DMS153 (cell line): ENCODE results near the gene TMOD1.

ENCODE experiments used
- DNase-seq: peaks from one replicate; lab custom pipeline; 2025; lab: John Stamatoyannopoulos, UW

The TMOD1 gene

DNA sequence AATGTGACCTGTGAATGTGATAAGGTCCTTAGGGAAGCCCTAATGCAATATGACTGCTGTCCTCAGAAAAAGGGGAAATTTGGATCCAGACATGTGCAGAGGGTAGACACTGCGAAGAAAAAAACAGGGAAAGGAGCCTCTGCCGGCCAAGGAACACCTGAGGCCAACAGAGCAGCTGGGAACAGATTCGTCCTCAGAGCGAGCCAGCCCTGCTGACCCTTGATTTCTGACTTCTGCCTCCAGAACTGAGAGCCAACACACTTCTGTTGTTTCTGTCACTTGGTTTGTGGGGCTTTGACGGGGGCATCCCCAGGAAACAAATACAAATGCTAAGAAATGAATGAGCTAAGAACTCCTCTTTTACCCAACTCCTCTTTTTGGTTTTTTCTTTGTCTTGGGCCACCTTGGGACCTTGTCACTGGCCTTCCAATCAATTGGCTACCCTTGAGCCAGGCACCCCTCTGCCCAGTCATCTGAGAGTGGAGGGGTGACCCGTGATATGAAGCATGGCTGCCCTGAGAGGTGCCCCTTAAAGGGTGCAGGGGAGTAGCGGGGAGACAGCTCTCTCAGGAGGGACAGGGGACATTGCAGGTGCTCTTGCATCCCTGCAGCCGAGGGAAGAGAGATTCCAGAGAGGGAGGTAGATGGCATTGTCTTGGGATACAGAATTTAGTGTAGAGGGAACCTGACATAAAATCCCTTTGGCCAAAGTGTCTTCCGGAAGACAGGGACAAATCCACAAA lies 16.9 kb downstream of the TMOD1 start:
- no peak for DNase-seq

DNA sequence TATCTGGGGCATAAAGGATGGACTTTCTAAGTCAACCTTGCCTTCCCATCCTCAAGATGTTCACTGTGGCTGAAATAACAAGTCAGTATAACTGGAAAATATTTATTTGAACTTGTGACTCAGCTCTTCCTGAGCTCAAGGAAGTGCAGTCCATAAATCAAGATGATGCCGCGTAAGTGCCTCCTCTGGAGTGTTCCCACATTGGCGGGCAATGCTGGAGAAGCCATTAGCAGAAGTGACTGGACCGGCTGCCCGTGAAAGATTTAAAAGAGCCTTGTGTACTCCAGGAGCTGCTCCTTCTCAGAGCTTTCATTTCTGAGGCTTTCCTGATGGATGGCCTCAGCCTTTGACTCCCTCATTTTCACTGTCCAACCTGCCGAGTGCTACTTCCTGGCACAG lies 17.4 kb downstream of the TMOD1 start:
- DNase-seq: peak; percentile 81

DNA sequence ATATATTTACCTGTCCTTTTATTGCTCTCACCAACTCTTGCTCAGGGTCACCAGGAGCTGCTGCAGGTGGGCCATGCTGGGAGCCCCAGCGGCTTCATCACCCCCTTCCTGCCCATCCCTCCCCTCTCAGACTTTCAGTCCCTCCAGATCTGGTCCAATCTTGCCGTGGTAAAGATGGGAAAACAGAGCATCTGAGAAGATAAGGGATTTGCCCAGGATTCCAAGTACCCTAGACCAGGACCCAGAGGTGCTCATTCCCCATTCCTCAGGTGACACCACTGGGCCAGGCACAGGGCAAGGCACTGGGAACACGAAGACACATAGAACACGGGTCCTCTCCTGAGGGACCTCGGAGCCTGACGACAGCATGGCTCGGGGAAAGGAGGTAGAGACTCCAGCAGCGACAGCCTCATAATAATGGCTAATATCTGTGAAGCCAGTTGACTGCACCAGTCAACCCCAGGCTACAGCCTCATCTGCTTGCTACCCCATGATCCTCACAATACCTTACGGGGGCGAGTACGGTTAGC lies 18.0 kb downstream of the TMOD1 start:
- DNase-seq: no peak

DNA sequence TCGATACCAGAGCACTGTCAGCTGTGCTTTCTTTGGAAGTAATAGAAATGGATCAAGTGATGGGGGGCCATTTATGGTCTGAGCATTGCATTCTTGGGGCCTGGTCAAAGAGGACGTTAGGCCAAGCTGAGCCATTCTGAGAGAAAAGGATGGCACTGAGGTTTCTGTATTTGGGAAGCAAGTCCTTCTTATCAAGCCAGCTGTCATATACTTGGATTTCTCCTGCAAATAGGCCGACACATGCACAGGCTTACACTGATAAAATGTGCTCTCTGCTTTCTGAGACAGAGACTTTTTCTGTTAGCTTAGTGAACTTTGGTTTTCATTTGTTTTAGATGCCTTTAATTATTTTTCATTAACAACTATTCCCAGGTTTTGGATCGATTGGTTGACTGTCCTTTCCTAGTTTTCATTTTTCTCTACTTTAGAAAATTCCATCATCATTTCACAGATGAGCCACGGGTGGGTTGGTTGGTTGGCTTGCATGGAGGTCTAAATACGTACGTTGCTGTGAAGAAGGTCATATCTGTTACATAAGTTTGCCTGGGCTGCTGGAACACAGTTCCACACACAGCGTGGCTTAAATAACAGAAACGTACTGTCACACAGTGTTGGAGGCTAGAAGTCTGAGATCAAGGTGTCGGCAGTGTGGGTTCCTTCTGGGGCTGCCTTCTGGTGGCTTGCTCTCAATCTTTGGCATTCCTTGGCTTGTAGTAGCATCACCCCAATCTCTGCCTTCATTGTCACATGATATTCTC lies 20.3 kb downstream of the TMOD1 start:
- DNase-seq: no peak

DNA sequence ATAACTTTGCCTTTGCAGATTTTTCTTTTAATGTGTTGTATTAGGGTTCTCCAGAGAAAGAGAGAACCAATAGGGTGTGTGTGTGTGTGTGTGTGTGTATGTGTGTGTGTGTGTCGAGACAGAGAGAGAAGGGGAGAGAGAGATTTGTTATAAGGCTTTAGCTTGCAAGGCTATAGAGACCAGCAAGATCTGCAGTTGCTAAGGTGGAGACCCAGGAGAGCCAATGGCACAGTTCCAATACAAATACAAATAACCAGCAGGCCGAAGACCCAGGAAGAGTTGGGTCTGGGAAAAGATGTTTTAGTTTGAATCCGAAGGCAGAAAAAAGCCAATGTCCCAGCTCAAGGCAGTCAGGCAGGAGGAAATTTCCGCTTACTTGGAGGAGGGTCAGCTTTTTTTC lies 23.0 kb downstream of the TMOD1 start:
- DNase-seq: peak; percentile 16

DNA sequence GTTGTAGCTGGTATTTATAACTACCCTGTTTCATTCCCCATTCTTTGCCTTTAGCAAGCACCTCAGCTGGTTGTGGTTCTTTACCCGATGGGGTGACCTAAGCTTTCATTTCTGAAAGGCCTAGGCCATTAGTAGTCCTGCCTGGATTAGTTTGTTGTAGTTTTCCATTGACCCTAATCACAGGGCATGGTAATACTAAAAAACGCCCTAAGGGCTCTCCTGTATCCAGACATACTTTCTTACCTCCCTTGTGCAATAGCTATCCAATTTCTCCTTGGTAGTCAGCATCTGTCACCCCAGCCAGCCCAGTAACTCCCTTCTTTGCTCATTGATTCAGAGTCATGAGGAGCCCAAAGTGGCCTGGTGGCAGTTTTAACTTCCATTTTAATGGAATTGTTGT lies 24.0 kb downstream of the TMOD1 start:
- no peak for DNase-seq

DNA sequence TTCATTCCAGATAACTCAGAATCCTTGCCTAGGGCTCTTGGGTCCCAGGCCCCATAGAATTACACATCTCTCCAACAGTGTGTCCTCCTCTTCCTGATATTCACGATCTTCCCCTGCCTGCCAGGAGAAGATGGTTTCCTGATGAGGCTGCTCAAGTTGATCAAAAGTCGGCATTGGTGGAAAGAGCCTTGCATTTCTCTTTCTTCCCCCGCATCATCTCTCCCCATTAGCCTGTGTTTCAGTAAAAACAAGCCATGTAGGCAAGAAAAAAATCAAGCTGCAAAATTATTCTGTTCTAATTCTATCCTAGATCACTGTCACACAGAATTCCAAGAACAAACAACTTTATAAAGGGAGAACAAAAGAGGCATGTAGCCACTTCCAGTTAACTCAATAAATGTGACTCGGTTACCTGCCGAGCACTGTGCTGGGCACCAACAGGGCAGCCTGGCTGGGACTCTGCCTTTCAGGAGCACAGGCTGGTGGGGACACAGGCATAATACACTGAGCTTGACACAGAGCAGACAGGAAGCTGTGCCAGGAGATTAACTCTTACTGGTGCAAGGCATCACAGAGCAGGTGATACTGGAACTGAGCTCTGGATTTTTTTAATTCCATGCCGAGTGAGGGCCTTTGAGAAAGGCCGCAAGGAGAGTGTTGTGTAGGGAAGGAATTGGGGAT lies 25.6 kb downstream of the TMOD1 start:
- no peak for DNase-seq

DNA sequence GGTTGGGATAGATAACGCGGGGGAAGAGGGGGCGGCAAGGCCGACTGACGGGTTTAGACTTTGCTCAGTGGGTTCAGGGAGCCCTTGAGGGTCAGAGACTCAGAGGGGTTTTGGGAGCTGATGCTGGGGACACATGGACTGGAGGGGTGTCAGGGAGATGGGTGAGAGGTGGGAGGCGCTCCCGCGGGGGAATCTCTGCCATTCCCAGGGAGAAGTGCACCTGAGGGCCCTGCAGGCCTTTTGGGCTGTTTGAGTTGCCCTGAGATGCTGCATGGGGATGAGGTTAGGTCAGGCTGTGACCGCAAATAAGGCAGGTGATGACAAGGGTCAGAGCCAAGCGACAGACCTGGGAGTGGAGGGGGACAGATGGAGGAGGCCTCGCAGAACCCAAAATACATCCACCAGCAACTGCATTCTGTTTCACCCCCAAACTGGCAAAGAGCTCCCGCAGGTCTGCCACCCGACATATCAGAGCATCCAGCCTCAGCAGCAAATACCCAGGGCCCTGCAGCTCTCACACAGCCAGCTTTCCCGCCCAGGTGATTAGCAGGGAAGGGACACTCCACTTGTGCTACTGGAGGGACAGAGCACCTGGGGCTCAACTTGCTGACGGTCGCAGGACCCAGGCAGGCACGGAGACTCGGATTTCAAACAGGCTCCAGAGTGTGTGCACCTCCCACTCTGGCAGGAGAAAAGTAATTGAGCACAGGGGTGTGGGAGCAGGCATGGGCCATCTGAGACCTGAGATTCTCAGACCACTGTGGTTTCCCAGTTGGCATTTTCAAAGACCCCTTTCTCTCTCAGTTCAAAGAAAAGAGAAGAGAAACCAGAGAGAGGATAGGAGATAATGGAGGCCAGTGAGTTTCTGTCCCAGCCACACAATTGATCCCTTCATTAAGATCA lies 26.4 kb downstream of the TMOD1 start:
- no peak for DNase-seq

DNA sequence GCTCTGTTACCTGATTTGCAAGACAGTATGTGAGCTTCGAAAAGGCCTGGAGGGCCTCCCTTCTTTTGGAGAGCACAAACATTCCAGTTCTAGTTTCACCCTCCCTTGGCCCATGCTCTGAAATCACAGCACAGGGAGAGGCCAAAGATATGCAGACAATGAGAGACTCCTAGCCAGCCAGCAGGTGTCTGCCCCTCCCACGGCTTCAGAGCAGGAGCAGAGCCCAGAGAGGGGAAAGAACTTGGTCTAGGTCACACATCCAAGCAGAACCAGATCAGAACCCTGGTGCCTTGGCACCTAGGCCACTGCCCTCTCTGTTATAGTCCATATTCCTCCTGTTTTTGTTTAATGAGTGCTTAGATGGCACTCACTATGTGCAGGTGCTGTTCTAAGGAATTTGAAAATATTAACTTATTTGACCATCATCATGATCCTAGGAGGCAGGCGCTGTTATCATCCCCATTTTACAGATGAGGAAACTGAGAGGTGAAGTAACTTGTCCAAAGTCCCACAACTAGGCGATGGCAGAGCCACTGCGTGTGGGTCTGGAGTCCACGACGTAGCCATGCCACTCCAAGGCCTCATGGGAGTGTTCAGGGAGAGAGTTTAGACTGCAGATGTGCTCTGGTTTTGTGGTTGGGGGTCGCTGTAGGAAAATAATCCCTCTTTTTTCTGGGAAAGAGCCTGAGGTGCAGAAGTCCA lies 27.2 kb downstream of the TMOD1 start:
- DNase-seq: no peak

DNA sequence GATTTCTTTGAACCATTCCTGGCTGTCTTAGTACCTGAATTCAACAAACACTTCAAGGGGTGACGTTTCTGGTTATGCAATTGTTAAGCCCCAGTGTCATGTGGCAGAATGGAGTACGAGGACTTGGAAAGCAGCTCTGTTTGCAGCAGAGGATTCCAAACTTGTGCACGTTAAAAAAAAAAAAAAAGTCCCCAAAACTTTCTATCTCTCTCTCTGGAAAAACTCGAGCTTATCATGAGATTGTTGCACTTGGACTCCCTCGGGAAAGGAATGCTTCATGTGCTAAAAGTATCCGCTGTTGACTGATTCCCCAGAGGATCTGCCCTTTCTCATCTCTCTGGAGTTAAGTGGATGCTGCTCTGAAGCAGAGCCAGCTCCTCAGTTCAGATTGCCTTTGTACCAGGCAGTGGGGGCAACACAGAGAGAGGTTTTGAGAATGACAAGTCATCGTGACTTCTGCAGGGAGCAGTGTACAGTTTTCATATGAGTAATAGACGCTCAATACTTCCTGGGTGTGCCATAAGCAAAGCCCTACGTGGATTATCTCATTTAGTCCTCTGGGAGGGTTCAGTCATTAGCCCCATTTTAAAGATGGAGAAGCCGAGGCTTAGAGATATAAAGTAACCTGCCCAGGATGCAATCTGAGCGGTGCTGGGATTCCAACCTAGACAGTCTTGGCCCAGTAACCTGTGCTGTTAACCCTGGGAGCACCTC lies 28.1 kb downstream of the TMOD1 start:
- no peak for DNase-seq

DNA sequence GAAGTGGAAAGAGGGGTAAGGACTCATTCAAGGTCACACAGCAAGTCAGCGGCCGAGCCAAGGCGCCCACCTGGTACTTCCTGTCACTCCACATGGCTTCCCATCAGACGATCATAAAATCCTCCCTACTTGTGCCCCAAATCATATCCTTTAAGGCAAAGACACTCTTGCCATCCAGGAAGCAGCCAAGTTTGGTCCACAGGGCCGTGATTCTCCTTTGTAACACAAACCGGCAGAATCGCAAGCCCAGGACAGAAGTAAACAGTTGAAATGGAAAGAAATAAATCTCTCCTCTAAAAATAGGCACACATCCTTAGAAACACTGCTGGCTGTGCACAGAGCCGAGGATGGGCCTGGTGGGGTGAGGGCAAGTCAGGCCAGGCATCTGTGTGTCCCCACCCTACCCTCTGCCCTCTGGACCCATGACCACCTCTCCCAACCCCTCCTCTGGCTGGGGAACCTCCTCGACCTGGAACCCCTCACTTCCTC lies 30.5 kb downstream of the TMOD1 start:
- DNase-seq: no peak

DNA sequence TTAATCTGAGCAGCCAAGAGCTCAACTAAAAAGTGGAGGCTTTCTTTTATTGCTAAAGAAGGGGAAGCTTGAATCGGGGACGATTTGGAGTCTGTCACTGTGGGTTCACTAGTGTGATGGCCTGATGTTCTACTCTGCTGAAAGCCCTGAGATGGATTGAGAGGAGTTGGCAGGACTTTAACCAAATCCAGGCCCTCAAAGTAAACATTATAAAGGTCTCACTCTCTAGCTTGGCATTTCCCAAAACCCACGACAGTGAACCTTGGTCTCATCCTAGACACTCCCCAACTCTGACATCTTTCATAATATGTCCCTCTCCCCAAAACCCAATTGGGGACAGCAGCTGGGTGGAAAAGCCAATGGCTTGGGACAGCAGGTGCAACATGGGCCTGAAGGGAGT lies 32.7 kb downstream of the TMOD1 start:
- no peak for DNase-seq

DNA sequence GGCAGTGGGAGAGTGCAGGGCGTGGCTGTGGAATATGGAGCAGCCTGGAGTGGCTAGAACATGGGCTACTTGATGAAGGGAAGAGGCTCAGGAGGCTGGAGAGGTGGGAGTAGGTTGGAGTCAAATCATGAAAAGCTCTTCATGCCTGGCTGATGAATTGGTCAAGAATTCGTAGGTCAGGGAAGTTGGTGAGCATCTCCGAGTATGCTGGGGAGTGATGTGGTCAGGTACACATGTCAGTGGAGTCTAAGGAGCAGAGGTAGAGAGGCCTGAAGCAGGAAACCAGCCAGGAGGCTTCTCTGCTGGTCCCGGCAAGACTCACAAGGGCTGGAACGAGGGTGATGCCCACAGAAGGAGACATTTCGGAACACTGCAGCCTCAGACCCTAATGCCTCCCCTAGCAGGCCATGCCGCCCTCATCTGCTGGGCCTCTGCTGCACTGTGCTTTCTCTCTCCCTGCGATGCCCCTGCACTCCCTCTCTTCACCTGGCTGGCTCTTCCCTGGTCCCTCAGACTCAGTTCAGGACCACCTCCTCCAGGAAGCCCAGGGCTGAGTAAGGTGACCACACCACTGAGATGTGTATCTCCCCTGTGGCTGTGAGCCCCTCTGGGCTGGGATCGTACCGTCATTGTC lies 33.6 kb downstream of the TMOD1 start:
- DNase-seq: no peak

DNA sequence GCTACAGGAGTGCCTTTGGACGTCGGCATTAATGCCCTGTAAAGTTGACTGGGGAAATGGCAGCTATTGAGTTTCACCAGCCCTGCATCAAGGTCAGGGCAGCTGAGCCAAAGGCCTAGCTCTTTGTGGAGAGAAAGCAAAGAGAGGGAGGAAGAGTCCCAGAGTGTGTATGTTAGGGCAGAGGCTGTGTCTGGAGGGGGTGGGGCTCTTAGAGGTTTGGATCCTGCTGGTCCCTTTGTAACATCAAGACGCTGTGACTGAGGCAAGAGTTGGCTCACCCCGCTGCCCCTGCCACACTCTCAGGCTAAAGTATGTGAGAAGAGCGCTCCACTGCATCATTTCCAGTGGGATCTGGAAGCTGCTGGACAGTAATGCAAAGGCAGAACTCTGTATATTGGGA lies 34.3 kb downstream of the TMOD1 start:
- no peak for DNase-seq

DNA sequence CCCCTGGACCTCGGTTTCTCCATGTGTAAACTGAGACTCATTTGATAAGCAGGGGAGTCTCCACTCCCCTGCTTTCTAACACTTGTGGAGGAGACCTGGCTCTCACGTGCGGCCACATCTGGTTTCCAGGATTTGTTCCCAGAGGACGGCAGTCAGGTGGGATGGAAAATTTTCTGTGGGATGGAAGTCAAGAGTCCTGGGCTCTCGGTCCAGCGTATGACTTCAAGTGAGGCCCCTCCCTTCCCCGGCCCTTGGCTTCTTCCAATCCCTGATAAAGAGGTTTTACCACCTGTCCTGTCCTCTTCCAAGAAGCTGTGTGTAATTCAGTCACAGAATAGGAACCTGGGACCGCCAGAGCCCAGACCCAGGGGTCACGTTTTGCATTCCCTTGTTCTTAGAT lies 35.0 kb downstream of the TMOD1 start:
- DNase-seq: no peak

DNA sequence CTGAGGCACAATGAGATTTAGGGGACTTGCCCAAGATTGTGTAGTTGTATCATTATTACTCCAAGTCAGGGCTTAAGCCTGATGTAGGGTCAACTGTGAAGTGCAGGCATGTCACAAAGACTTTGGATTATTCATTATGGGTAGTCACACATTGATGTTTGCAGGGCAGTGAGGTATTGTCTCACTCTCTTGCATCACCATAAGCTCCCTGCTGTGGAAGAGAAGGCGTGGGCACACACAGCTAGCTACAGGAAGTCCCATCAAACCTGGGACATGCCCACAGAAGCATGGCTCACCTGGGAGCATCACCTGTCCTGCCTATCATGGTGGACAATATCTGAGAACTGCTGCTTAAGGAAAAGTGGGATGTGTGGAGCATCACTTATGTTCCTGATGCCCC lies 42.1 kb downstream of the TMOD1 start:
- DNase-seq: peak; percentile 49

DNA sequence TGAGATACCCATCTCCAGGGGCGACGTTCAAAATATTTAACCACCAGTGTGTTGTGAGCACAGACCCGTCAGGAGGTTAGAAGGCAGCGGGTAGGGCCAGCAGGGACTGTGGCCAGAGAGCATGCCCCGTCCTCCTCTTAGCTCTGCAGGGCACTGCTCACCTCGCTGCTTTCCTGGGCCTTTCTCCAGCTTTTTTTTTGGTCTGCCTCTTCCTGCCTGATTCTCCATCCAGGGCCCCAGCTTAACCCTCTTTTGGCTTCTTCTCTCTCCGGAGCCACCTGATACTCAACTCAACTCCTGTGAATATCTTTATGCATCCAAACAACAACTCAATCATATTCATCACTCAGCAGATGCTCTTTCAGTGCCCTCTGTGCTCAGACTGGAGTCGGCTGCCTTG lies 44.0 kb downstream of the TMOD1 start:
- no peak for DNase-seq

DNA sequence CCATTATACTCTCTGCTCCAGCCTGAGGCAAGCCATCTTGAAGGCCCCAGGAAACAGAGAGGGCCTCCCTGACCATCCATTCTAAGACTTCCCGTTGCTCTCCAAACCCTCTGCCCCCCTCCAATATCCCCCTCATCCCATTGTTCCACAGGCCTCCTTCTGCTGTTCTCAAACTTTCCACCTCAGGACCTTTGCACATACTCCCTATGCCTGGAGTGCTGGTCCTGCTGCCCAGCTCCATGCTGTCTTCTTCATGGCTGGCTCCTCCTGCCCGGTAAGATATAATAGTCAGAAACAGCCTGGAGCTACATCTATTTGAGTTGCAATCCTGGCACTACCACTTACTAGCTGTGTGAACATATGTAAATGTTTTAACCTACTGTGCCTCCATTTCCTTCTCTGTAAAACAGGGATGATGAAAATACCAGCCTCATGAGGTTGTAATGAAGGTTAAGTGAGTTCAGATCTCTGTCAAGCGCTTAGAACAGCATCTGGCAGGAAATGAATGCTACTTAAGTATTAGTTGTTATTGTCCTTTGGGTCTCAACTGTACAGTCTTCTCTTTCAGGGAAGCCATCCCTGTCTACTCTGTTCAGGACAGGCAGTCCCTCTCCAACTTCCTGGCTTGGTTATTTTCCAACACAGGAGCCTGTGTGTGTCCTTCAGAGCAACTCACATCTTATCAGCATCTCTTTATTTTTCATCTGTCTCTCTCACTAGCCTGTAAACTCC lies 45.8 kb downstream of the TMOD1 start:
- DNase-seq: no peak

DNA sequence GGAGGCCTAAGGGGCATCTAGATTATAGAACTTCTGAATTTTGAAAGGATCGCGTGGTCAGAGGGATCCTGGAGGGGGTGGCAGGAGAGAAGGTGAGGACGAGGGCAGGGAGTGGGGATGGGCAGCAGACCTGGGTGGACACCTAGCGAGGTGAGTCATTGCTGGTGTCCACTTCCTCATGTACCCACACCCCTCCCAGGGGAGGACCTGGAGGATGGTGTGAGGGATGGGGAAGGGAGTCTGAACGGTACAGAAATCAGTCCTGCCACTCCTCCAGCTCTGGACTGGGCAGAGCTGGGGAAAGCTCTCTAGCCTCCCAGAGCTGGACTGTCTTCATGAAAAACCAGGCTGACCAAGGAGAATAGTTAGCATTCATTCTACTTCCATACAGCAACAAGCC lies 46.9 kb downstream of the TMOD1 start:
- no peak for DNase-seq
